ENCODE data around the gene PLEKHM3. TPM values are rescaled to one million over a fixed set of nuclear protein-coding genes. Genes with fewer than 3 reads are reported as not detected.

The PLEKHM3 gene
- total and polyA plus RNA-seq, 2 donors (not counting 3 experiments of a cell fraction or from before 2014, with no cell fraction given) = 3.1 to 9.1 TPM

GRCh38 chr2:207898354-207898695 lies 127.0 kb downstream of the PLEKHM3 start:
- Histone ChIP-seq H2AFZ (ENCODE audit: low read depth, low read length) (no peak overlapping the region), H3K4me2 (ENCODE audit: insufficient read depth, low read length) (no peak overlapping the region), H3K9ac (replicated peaks; ENCODE audit: extremely low read depth, insufficient read depth, low read length) (no peak overlapping the region), H3K27me3 (ENCODE audit: control insufficient read depth in 2 of 2, insufficient read depth in 2 of 2, low read length in 2 of 2) (no peaks in the 10 kb centered on the region), H3K79me2 (ENCODE audit: control insufficient read depth, insufficient read depth, low read length) (no peaks in the 10 kb centered on the region), H3K27ac (ENCODE audit: insufficient read depth, low read depth, low read length) (no peak overlapping the region), H3K9me3 (replicated peaks; ENCODE audit: control insufficient read depth, insufficient read depth, low read length) (no peaks in the 10 kb centered on the region), H3K36me3 (ENCODE audit: control insufficient read depth in 2 of 2, extremely low read depth in 1 of 2, insufficient read depth in 2 of 2, low read length in 2 of 2) (no peaks in the 10 kb centered on the region), H3K9me1 (replicated peaks; ENCODE audit: control insufficient read depth, extremely low read depth, insufficient read depth, low read length) (no peaks in the 10 kb centered on the region), H4K20me1 (replicated peaks; ENCODE audit: control insufficient read depth, extremely low read depth, insufficient read depth, low read length) (no peaks in the 10 kb centered on the region), H3K4me3 (replicated peaks in 1 of 3; ENCODE audit: insufficient read depth in 1 of 3, low read depth in 1 of 3, low read length in 3 of 3) (no peak overlapping the region), H3K4me1 (ENCODE audit: control insufficient read depth, extremely low read depth, insufficient read depth, low read length) (peaks cover 13% of the 10 kb centered on the region)
- POLR2A ChIA-PET = no interaction called here
- BruUV-seq (replicated peaks) = no TSS peak
- DNase-seq (ENCODE audit: low read depth, low spot score) (no peak), FAIRE-seq (no peak)
- intact Hi-C loops (cut with micrococcal nuclease) = no loop called here
- dilution Hi-C loops (cut with MboI; ENCODE audit: extremely low pct_ligation_motif_present, low sequenced_read_pairs) = no loop called here
- TF ChIP-seq JUN (IDR thresholded peaks at IDR 0.05; ENCODE audit: borderline replicate concordance, insufficient read depth, insufficient read length, low read depth) (no peak), FOS (IDR thresholded peaks at IDR 0.05; ENCODE audit: borderline replicate concordance, insufficient read depth, low read length) (no peak), EZH2 (IDR thresholded peaks at IDR 0.05; ENCODE audit: borderline replicate concordance, low read depth, low read length, severe bottlenecking) (no peak), MYC (IDR thresholded peaks at IDR 0.05; ENCODE audit: low read depth, low read length) (no peak), POLR2A (IDR thresholded peaks at IDR 0.05; ENCODE audit: low read depth, low read length) (no peak), GATA2 (IDR thresholded peaks at IDR 0.05; ENCODE audit: insufficient read depth, insufficient read length, low read depth, low read length) (no peak), CTCF (IDR thresholded peaks at IDR 0.05; ENCODE audit: extremely low read depth in 1 of 2, insufficient read depth in 1 of 2, low read depth in 1 of 2, low read length in 2 of 2) (no peak), MAX (IDR thresholded peaks at IDR 0.05; ENCODE audit: insufficient read depth, insufficient read length) (no peak), POLR2AphosphoS5 (IDR thresholded peaks at IDR 0.05; ENCODE audit: insufficient read depth, low read depth, low read length) (no peak)
- CTCF ChIA-PET = interaction anchor here (0.8 to 2.5 kb wide), 8 partner anchors 8 to 142 kb away, joined by 4 to 10 read pairs (median 4); partner anchors contain the start of gene FZD5
